ENCODE data around the gene CIP2A. TPM values are rescaled to one million over a fixed set of nuclear protein-coding genes. Genes with fewer than 3 reads are reported as not detected.

CIP2A gene
- total RNA-seq, 4 donors from 2014 or later, result 2.0 to 6.2 (median 2.1) TPM

DNA sequence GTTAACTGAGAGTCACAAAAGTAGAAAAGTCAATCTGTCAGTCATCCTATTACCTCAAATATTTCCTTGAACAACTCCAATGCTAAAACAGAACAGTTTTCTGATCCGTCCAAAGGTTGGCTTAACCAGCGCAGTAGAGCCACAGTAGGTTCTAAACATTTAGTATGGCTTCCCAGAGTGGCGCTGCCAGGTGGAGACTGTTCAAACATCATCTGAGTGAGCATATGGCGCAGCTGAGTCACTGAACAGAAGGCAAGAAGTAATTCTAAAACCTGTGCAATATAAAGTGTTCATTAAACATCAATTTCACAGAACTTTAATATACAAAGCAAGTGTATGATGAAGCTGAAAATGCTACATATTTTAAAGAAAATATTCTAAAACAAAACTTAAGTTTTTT is 19.9 kb downstream of the CIP2A start:
- Histone ChIP-seq H3K27ac (replicated peaks in 1 of 4) (no peak overlapping the region), H3K4me3 (no peak overlapping the region), H3K9me3 (no peaks in the 10 kb centered on the region), H3K36me3 (no peaks in the 10 kb centered on the region), H3K4me1 (no peaks in the 10 kb centered on the region), H3K27me3 (no peaks in the 10 kb centered on the region)
- 98% methylated on average over 4 of the region's 4 CpGs for WGBS
- TF ChIP-seq POLR2A (IDR thresholded peaks at IDR 0.05; ENCODE audit: low read depth), result no peak
- TF ChIP-seq, protein P1, sequence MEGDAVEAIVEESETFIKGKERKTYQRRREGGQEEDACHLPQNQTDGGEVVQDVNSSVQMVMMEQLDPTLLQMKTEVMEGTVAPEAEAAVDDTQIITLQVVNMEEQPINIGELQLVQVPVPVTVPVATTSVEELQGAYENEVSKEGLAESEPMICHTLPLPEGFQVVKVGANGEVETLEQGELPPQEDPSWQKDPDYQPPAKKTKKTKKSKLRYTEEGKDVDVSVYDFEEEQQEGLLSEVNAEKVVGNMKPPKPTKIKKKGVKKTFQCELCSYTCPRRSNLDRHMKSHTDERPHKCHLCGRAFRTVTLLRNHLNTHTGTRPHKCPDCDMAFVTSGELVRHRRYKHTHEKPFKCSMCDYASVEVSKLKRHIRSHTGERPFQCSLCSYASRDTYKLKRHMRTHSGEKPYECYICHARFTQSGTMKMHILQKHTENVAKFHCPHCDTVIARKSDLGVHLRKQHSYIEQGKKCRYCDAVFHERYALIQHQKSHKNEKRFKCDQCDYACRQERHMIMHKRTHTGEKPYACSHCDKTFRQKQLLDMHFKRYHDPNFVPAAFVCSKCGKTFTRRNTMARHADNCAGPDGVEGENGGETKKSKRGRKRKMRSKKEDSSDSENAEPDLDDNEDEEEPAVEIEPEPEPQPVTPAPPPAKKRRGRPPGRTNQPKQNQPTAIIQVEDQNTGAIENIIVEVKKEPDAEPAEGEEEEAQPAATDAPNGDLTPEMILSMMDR (IDR thresholded peaks at IDR 0.05), result no peak
- TF ChIP-seq EP300 (IDR thresholded peaks at IDR 0.05), result no peak
- TF ChIP-seq POLR2AphosphoS5 (IDR thresholded peaks at IDR 0.05), result no peak
- intact Hi-C loops (cut with DNase I), result no loop called here
- no peak for DNase-seq (ENCODE audit: extremely low spot score)

- H3K9me3 ChIP-seq, result no peaks in the 10 kb centered on the region
- H3K4me1 ChIP-seq, result no peaks in the 10 kb centered on the region
- TF ChIP-seq, protein P1 (IDR thresholded peaks at IDR 0.05), result no peak
- TF ChIP-seq EP300 (IDR thresholded peaks at IDR 0.05) (no peak), POLR2A (IDR thresholded peaks at IDR 0.05; ENCODE audit: low read depth) (no peak), POLR2AphosphoS5 (IDR thresholded peaks at IDR 0.05) (no peak)
- intact Hi-C loops (cut with DNase I), result no loop called here
- DNase-seq (ENCODE audit: extremely low spot score), result no peak
- peaks cover 0 to under 1% (median 0%) of the 10 kb centered on the region in 4 donors for H3K36me3 ChIP-seq
- no peak overlapping the region for H3K27ac ChIP-seq (replicated peaks in 1 of 4)
- WGBS, result 100% methylated on average over 1 of the region's 1 CpG
- no peaks in the 10 kb centered on the region for H3K27me3 ChIP-seq
- H3K4me3 ChIP-seq, result no peak overlapping the region
Measured at GRCh38 chr3:108566599-108566998, 22.6 kb downstream of the CIP2A start.

DNA sequence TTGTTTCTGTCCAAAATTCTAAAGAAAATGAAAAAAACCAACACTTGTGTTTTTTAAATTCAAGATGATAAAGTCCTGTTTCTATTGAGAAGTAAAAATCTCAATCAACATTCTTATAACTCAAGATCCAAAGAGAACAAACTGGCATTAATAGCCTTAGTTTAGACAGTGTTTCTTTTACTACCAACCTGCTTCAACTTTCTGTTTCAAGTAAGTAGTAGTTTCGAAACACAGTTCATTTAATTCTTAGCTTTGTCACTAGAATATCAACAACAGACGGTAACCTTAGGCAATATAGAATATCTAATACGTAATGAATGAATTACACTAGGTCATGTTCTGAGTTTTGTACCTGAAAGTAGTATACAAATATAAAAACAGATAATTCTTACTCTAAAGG is 23.7 kb downstream of the CIP2A start:
- no peak for DNase-seq (ENCODE audit: extremely low spot score)
- no peaks in the 10 kb centered on the region for H3K27me3 ChIP-seq

DNA sequence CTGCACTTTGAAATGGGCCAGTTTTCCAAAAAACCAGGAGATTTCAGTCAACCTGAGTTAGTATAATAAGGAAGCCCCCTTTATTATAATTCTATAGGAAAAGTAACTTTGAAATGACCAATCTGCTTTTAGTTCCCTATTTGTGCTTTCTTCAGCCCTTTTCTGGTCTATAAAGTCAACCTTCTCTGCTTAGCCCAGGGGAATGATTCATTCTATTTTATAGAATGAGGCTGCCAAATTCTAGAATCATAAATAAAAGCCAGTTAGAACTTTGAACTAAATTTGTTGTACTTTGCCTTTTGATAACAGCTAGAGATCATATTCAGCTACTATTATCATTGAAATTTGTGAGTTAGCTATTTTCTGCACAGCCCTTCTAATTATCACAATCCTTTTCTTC is 24.7 kb downstream of the CIP2A start:
- intact Hi-C loops (cut with DNase I), result no loop called here
- no peak for DNase-seq (ENCODE audit: extremely low spot score)
- TF ChIP-seq POLR2AphosphoS5 (IDR thresholded peaks at IDR 0.05), result no peak
- TF ChIP-seq, protein P1 (IDR thresholded peaks at IDR 0.05), result no peak
- TF ChIP-seq POLR2A (IDR thresholded peaks at IDR 0.05; ENCODE audit: low read depth), result no peak
- no peak for TF ChIP-seq EP300 (IDR thresholded peaks at IDR 0.05)
- Histone ChIP-seq H3K27me3 (no peaks in the 10 kb centered on the region), H3K9me3 (no peaks in the 10 kb centered on the region), H3K36me3 (peaks cover 0 to 10% (median 0%) of the 10 kb centered on the region in 4 donors), H3K27ac (replicated peaks in 1 of 4) (no peak overlapping the region), H3K4me3 (no peak overlapping the region), H3K4me1 (no peaks in the 10 kb centered on the region)

More for the DNA sequence above, 23.7 kb downstream of the CIP2A start:
- TF ChIP-seq EP300 (IDR thresholded peaks at IDR 0.05), result no peak
- TF ChIP-seq POLR2AphosphoS5 (IDR thresholded peaks at IDR 0.05), result no peak
- no peak for TF ChIP-seq POLR2A (IDR thresholded peaks at IDR 0.05; ENCODE audit: low read depth)
- TF ChIP-seq, protein P1 (IDR thresholded peaks at IDR 0.05), result no peak
- peaks cover 0 to 4% (median 0%) of the 10 kb centered on the region in 4 donors for H3K36me3 ChIP-seq
- no peaks in the 10 kb centered on the region for H3K4me1 ChIP-seq
- intact Hi-C loops (cut with DNase I), result no loop called here
- H3K4me3 ChIP-seq, result no peak overlapping the region
- H3K9me3 ChIP-seq, result no peaks in the 10 kb centered on the region
- 96% methylated on average over 3 of the region's 3 CpGs for WGBS
- H3K27ac ChIP-seq (replicated peaks in 1 of 4), result no peak overlapping the region

GRCh38 chr3:108562565-108562964 is 26.7 kb downstream of the CIP2A start:
- Histone ChIP-seq H3K36me3 (peaks cover 0 to 14% (median 0%) of the 10 kb centered on the region in 4 donors), H3K4me3 (no peak overlapping the region), H3K4me1 (no peaks in the 10 kb centered on the region), H3K27me3 (no peaks in the 10 kb centered on the region), H3K27ac (replicated peaks in 1 of 4) (no peak overlapping the region), H3K9me3 (no peaks in the 10 kb centered on the region)
- TF ChIP-seq, protein P1 (IDR thresholded peaks at IDR 0.05), result no peak
- TF ChIP-seq EP300 (IDR thresholded peaks at IDR 0.05), result no peak
- TF ChIP-seq POLR2A (IDR thresholded peaks at IDR 0.05; ENCODE audit: low read depth), result no peak
- TF ChIP-seq POLR2AphosphoS5 (IDR thresholded peaks at IDR 0.05), result no peak
- intact Hi-C loops (cut with DNase I), result no loop called here
- DNase-seq (ENCODE audit: extremely low spot score), result no peak
- 93% methylated on average over 2 of the region's 2 CpGs for WGBS
